Activated T-cell treated with anti-CD3 and anti-CD28 coated beads, Interleukin-2, amount 50 U/mL, for 72 hours (primary cell): ENCODE results near the gene B3GNT3. TPM values are rescaled to one million over a fixed set of nuclear protein-coding genes. Genes with fewer than 3 reads are reported as not detected.
A peak's percentile ranks its signal among the peaks of the same experiment; 100 is the strongest.
"Not testable (repeated sequence)": the region's sequence is repeated elsewhere in the genome, so short reads cannot be mapped to it uniquely, and the experiment has no call there.

Source experiments
- ATAC-seq, 2 donors: fragments of 150-1000 bp; cut with Tn5 transposase; replicated peaks in 1 of 2; 2 replicates each; pipeline ENCODE4 v1.10.0; 2021; ENCODE audit warnings: moderate library complexity in 2 of 2, mild to moderate bottlenecking in 1 of 2
- DNase-seq, 2 donors: peaks; one replicate each; pipeline ENCODE4 v3.0.0; 2021 to 2022; ENCODE audit warnings: mixed read lengths in 1 of 2
- H3K27ac Mint-ChIP-seq: one replicate; pipeline ENCODE4 v1.8.0; 2022; ENCODE audit warnings: mild to moderate bottlenecking, moderate library complexity, mixed read lengths
- H3K27me3 Mint-ChIP-seq: one replicate; pipeline ENCODE4 v1.8.0; 2022; ENCODE audit warnings: low read depth, mixed read lengths
- H3K36me3 Mint-ChIP-seq, 2 donors: one replicate each; pipeline ENCODE4 v1.8.0; 2022; ENCODE audit warnings: mixed read lengths in 2 of 2, mild to moderate bottlenecking in 1 of 2; ENCODE audit not compliant: insufficient read depth in 2 of 2
- H3K4me1 Mint-ChIP-seq: one replicate; pipeline ENCODE4 v1.8.0; 2022; ENCODE audit warnings: low read depth, mixed read lengths
- H3K4me3 Mint-ChIP-seq, 2 donors: one replicate each; pipeline ENCODE4 v1.8.0; 2022; ENCODE audit warnings: mild to moderate bottlenecking in 2 of 2, mixed read lengths in 2 of 2, moderate library complexity in 2 of 2
- H3K9me3 Mint-ChIP-seq, 2 donors: one replicate each; pipeline ENCODE4 v1.8.0; 2022; ENCODE audit warnings: mixed read lengths in 2 of 2
- total RNA-seq, 2 donors: library from RNA; stranded (reverse); gene quantifications; one replicate each; pipeline ENCODE4 v1.2.3, GENCODE V29; 2022

The B3GNT3 gene
- total RNA-seq, 2 donors from 2014 or later = 0.36 TPM; not detected in 1

DNA sequence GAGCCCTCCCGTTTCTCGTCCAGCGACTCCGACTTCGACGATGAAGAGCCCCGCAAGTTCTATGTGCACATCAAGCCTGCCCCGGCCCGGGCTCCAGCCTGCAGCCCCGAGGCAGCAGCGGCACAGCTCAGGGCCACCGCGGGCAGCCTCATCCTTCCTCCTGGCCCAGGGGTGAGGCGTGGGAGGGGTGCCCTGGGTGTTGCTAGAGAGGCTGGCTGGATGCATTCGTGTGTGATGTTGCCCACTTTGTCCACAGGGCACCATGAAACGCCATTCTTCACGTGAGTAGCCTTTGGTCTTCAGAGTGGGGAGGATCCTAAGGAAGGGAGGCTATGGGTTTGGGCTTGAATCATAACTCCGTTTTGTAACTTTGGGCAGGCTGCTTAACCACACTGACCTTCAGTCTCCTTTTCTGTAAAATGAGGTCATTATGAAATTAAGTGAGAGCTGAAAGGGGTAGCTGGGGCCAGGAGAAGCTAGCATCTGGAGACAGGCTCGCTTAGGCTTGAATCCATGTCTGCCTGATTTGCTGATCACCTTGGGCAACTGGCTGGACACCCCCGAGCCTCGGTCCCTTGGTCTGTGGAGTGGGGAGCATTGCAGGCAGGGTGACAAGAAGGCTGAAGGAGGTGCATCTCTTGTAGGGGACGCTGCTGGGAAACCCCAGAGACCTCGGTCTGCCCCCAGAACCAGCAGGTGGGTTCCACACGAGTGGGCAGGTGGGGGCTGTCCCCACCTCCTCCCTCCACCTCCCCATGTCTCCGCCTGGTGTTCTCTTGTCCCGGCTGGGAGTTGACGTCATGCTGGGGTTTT lies 18.7 kb upstream of the B3GNT3 start:
- H3K4me1 Mint-ChIP-seq = peaks cover 34% of the 10 kb centered on the region
- H3K27ac Mint-ChIP-seq = no peak overlapping the region
- ATAC-seq = peak; percentile 44 to 54
- H3K36me3 Mint-ChIP-seq = peaks cover 8 to 19% of the 10 kb centered on the region in 2 donors
- peak in 1 of 2 donors; percentile 29 for DNase-seq
- H3K4me3 Mint-ChIP-seq = peak overlapping the region in 1 of 2 donors; percentile 6
- no peaks in the 10 kb centered on the region for H3K9me3 Mint-ChIP-seq
- H3K27me3 Mint-ChIP-seq = no peaks in the 10 kb centered on the region

- H3K36me3 Mint-ChIP-seq = peaks cover 9 to 19% of the 10 kb centered on the region in 2 donors
- not testable (repeated sequence) for H3K27me3 Mint-ChIP-seq, H3K4me3 Mint-ChIP-seq
Observed at GRCh38 chr19:17777840-17778239, 17.1 kb upstream of the B3GNT3 start.

GRCh38 chr19:17778251-17778967 lies 16.5 kb upstream of the B3GNT3 start:
- Mint-ChIP-seq H3K27ac (no peak overlapping the region), H3K36me3 (peaks cover 8 to 17% of the 10 kb centered on the region in 2 donors)
- DNase-seq = peak; percentile 45 to 51

More at GRCh38 chr19:17777840-17778239, 17.1 kb upstream of the B3GNT3 start:
- H3K9me3 Mint-ChIP-seq, H3K27ac Mint-ChIP-seq, ATAC-seq, DNase-seq: not testable (repeated sequence)
- H3K4me1 Mint-ChIP-seq = peaks cover 34% of the 10 kb centered on the region

DNA sequence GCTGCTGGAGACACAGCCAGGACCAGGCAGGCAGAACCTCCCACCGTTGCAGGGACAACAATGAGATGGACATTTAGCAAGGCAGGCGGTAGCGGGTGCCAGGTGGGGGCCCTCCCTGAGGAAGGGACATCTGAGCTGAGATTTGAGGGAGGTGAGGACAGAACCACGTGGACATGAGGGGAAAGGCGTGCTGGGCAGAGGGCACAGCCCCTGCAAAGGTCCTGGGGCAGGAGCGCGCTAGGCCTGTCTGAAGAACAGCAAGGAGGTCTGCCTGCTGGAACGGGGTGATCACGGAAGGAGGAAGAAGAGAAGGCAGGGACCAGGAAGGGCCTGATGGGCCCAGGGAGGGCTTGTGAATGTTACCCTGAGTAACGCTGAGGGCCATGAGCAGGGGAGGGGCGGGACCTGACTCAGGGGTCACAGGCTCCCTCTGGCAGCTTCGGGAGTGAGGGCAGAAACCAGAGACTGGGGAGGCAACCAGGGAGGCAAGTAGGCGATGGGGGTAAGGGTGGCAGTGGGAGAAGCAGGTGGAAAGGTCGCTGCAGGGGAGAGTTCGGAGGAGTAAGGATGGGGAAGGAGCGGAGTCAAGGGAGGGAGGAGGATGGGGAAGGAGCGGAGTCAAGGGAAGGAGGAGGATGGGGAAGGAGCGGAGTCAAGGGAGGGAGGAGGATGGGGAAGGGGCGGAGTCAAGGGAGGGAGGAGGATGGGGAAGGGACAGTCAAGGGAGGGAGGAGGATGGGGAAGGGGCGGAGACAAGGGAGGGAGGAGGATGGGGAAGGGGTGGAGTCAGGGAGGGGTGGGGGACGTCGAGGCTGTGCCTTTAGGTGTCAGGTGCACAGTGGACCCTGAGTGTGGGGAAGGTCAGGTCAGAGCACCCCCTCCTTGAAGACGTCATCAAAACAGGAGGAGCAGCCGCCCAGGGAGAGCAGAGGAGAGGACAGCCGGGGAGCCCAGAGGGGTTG lies 15.7 kb upstream of the B3GNT3 start:
- Mint-ChIP-seq H3K4me1 (peaks cover 34% of the 10 kb centered on the region), H3K4me3 (no peak overlapping the region), H3K27me3 (no peaks in the 10 kb centered on the region), H3K27ac (no peak overlapping the region), H3K9me3 (no peaks in the 10 kb centered on the region), H3K36me3 (peaks cover 6 to 17% of the 10 kb centered on the region in 2 donors)
- no peak for ATAC-seq
- DNase-seq = no peak

More at GRCh38 chr19:17778251-17778967, 16.5 kb upstream of the B3GNT3 start:
- Mint-ChIP-seq H3K27me3 (no peaks in the 10 kb centered on the region), H3K9me3 (no peaks in the 10 kb centered on the region), H3K4me1 (peaks cover 34% of the 10 kb centered on the region), H3K4me3 (no peak overlapping the region)
- ATAC-seq = peak in 1 of 2 donors; percentile 38

GRCh38 chr19:17780781-17781180 lies 14.2 kb upstream of the B3GNT3 start:
- no peak for DNase-seq
- ATAC-seq = no peak
- H3K36me3 Mint-ChIP-seq = peaks cover 4 to 12% of the 10 kb centered on the region in 2 donors
- H3K9me3 Mint-ChIP-seq = no peaks in the 10 kb centered on the region
- H3K27me3 Mint-ChIP-seq = no peaks in the 10 kb centered on the region
- H3K4me3 Mint-ChIP-seq = no peak overlapping the region
- no peak overlapping the region for H3K27ac Mint-ChIP-seq
- peaks cover 23% of the 10 kb centered on the region for H3K4me1 Mint-ChIP-seq

- H3K27ac Mint-ChIP-seq, ATAC-seq, H3K9me3 Mint-ChIP-seq, H3K4me3 Mint-ChIP-seq, H3K27me3 Mint-ChIP-seq, DNase-seq: not testable (repeated sequence)
- Mint-ChIP-seq H3K4me1 (peaks cover 11% of the 10 kb centered on the region), H3K36me3 (peaks cover 5 to 16% of the 10 kb centered on the region in 2 donors)
Observed at GRCh38 chr19:17783721-17784120, 11.2 kb upstream of the B3GNT3 start.

DNA sequence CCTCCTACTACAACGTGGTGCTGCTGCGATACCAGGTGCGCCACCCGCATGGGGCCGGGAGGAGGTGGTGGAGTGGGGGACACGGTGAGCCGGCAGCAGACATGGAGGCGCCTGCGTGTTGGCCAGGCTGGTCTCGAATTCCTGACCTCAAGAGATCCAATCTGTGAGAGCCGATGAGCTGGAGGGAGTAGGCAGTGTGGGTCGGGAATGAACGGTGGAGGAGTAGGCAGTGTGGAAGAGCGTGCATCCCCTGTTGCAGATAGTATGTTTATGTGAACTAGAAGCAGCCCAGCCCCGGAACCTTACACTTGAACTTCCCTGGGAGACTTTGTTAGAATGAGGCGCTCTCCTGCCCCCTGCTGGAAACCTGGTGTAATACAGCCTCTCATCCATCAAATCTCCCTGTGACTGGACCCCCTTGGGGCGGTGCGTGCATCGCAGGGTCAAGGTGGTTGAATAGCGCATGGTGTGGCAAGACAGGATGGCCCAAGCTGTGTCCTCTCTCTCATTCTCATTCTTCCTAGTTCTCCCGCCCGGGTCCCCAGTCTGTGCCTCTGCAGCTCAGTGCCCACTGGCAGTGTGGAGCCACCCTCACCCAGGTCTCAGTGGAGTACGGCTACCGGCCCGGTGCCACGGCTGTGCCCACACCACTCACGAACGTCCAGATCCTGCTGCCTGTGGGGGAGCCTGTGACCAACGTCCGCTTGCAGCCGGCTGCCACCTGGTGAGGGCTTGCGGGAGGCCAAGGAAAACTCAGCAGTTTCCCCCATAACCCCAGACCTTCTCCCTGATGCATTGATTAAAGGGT lies 10.5 kb upstream of the B3GNT3 start:
- H3K4me1 Mint-ChIP-seq = peaks cover 4% of the 10 kb centered on the region
- H3K27me3 Mint-ChIP-seq = no peaks in the 10 kb centered on the region
- DNase-seq = peak; percentile 71 to 77
- H3K4me3 Mint-ChIP-seq = no peak overlapping the region
- ATAC-seq = peak; percentile 57 to 59
- no peak overlapping the region for H3K27ac Mint-ChIP-seq
- no peaks in the 10 kb centered on the region for H3K9me3 Mint-ChIP-seq
- H3K36me3 Mint-ChIP-seq = peaks cover 6 to 16% of the 10 kb centered on the region in 2 donors

GRCh38 chr19:17787274-17787913 lies 7.5 kb upstream of the B3GNT3 start:
- Mint-ChIP-seq H3K27me3 (no peaks in the 10 kb centered on the region), H3K9me3 (no peaks in the 10 kb centered on the region), H3K4me1 (peaks cover 21% of the 10 kb centered on the region), H3K4me3 (no peak overlapping the region), H3K36me3 (peaks cover 4 to 13% of the 10 kb centered on the region in 2 donors), H3K27ac (no peak overlapping the region)
- DNase-seq (no peak), ATAC-seq (no peak)

DNA sequence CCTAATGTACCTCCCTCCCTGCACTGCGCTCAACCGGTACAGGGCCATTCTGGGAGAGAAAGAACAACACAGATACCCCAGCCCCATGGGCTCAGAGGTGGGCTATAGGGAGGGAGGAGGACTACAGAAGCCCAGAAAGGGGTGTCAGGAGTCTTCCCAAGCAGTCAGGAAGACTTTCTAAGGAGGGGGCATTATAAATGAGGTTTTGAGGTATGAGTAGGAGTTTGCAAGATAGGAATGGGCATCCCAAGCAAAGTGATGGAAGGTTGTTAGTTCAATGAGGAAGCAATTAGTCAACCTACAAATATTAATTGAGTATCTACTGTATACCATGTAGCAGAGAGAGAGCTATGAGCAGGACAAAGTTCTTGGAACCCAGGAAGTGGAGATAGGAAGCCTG lies 6.3 kb upstream of the B3GNT3 start:
- peaks cover 2 to 11% of the 10 kb centered on the region in 2 donors for H3K36me3 Mint-ChIP-seq
- peaks cover 1% of the 10 kb centered on the region for H3K27me3 Mint-ChIP-seq
- DNase-seq = no peak
- no peak for ATAC-seq
- H3K4me3 Mint-ChIP-seq = no peak overlapping the region
- H3K9me3 Mint-ChIP-seq = no peaks in the 10 kb centered on the region
- peaks cover 22% of the 10 kb centered on the region for H3K4me1 Mint-ChIP-seq
- peak overlapping the region; percentile 3 for H3K27ac Mint-ChIP-seq

DNA sequence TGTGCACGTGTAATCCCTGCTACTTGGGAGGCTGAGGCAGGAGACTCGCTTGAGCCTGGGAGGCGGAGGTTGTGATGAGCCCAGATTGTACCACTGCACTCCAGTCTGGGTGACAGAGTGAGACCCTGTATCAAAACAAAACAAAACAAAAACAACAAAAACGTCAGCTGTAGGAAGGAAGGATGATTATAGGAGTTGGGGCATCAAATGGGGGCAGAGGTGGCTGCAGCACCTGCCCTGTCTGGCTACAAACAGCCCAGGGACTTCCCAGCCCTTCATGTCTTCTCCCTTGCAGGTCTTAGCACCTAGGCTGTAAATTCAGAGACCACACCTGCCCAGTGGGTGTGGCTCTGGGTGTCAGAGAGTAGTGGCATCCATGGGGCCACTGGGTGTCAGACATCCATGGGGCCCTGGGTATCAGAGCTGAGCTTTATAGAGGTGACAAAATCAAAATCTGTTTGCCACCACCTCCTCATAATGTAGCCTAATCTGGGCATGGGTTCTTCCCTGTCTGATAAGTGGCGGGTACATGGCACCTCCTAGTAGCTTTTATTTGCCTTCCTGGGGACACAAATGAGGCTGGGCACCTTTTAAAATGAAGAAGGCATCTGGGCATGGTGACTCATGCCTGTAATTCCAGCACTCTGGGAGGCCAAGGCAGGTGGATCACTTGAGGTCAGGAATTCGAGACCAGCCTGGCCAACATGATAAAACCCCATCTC lies 4.7 kb upstream of the B3GNT3 start:
- ATAC-seq = peak in 1 of 2 donors; percentile 28
- Mint-ChIP-seq H3K27ac (no peak overlapping the region), H3K4me3 (no peak overlapping the region)

DNA sequence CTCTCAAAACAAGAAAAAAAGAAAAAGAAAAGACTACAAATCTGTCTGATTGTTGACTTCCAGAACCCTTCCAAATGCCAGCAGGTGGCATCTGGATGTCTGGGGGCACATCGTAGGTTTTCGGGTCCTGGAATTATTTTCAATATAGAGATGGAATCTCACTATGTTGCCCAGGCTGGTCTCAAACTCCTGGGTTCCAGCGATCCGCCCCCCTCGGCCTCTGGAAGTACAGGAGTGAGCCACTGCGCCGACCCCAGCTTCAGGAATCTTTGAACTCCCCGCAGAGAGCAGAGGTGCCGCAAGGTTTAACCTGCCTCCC lies 567 bp upstream of the B3GNT3 start:
- Mint-ChIP-seq H3K4me3 (peak overlapping the region; percentile 78 to 80), H3K27ac (no peak overlapping the region), H3K9me3 (no peaks in the 10 kb centered on the region), H3K27me3 (peaks cover 6% of the 10 kb centered on the region), H3K4me1 (peaks cover 66% of the 10 kb centered on the region), H3K36me3 (no peaks in the 10 kb centered on the region)
- DNase-seq = no peak
- ATAC-seq = no peak

More for the DNA sequence above, 4.7 kb upstream of the B3GNT3 start:
- Mint-ChIP-seq H3K36me3 (peaks cover 2 to 9% of the 10 kb centered on the region in 2 donors), H3K4me1 (peaks cover 36% of the 10 kb centered on the region), H3K27me3 (peaks cover 6% of the 10 kb centered on the region), H3K9me3 (no peaks in the 10 kb centered on the region)
- no peak for DNase-seq
